GM12872 (cell line): Measurements from ENCODE around the gene UBR4.

Experiments
- TF ChIP-seq, protein P1 (sequence below): IDR thresholded peaks from 3 replicates; pipeline ENCODE4 v1.5.1; 2011; ENCODE audit warnings: low read depth, mild to moderate bottlenecking, low read length, moderate library complexity; ENCODE audit not compliant: insufficient read depth

The UBR4 gene

DNA sequence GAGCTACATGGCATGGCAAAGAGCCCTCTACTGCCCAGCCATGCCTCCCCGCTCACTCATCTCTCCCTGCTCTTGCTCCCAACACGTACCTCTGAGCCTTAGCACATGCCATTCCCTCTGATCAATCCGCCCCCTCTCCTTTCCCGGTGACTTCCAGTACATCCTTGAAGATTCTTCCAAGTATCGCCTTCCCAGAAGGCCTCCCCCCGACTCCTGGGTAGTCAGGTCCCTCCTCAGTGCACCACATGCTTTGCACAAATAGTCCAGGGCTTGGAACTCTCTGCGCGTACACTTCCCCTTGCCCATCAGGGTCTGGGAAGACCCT is 176.6 kb downstream of the UBR4 start:
- TF ChIP-seq, protein P1, sequence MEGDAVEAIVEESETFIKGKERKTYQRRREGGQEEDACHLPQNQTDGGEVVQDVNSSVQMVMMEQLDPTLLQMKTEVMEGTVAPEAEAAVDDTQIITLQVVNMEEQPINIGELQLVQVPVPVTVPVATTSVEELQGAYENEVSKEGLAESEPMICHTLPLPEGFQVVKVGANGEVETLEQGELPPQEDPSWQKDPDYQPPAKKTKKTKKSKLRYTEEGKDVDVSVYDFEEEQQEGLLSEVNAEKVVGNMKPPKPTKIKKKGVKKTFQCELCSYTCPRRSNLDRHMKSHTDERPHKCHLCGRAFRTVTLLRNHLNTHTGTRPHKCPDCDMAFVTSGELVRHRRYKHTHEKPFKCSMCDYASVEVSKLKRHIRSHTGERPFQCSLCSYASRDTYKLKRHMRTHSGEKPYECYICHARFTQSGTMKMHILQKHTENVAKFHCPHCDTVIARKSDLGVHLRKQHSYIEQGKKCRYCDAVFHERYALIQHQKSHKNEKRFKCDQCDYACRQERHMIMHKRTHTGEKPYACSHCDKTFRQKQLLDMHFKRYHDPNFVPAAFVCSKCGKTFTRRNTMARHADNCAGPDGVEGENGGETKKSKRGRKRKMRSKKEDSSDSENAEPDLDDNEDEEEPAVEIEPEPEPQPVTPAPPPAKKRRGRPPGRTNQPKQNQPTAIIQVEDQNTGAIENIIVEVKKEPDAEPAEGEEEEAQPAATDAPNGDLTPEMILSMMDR: no peak

GRCh38 chr1:19032701-19033514 is 177.2 kb downstream of the UBR4 start:
- TF ChIP-seq, protein P1: no peak

DNA sequence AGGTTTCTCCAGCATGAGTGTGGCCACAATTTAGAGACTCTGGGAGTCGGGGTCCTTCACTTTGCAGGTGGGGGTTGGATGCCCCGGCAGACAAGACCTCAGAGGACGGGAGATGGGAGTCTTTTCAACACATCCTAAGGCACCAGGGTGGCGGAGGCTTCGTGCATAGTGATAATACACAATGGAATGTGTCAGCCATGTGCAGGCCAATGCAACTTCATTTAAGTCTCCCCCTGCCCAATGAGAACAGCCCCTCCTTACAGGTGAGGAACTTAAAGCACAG is 177.7 kb downstream of the UBR4 start:
- TF ChIP-seq, protein P1: no peak

DNA sequence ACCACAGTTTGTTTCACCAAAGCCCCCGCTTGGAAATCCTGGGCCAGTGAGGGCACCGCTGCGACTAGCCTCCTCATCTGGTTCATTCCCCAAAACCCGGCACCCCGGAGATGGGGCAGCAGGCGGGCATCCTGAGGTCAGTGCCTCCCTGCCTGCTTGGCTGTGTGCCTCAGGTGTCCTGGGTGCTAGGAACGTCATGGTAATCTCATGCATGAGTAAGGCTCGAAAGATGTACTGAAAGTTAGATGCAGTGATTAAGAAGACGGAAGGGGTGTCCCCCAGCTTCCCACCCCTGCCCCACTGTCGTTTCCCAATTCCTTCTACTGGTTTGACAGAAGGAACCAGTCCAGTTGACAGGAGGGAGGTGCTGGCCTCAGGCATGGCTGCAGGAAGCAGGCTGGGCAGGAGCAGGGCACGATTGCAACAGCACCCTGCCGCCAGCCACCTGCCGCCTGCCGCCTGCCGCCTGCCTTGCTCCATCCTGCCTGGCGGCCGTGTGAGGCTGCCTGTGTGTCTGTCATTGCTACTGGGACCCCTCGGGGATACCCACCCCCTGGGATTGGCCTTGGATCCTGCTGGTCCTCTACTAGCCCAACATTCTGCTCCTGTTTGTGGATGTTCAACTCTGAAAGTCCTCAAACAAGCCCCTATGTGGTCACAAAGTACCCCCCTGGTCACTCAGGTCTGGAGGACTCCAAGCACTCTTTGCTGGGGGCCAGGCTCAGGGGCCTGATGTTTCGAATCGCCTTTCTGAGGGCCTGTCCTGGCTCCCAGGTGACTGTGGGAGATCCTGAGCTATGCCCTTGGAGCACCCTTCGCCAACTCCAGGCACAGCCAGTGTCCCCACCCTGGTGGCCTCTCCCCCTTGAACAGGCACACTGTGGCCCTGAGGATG is 180.6 kb downstream of the UBR4 start:
- TF ChIP-seq, protein P1: no peak

DNA sequence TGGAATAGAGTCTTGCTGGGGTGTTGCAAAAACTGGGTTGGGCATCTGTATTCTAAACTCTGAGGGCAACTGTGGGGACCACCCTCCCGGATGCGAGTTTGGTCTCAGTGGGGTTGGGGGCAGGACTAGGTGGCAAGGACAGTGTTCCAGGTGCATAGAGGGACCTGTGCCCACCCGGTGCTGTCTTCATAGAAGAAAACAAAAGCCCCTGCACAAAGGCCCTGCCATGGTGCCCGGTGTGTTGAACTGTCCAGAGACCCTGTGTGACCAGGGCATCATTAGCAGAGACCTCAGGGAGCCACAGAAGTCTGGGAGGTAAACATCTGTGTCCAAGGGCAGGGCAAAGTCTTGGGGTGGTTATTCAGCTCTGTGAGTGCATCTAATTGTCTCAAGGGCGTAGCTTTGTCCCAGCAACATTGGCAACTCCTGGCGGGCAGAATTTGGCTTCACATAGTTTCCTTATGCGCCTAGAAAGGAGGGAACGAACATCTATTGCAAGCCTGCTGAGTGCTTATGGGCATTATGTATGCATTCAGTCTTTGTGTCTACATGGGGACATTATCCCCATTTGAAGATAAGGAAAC is 181.4 kb downstream of the UBR4 start:
- TF ChIP-seq, protein P1: no peak

GRCh38 chr1:19028110-19028509 is 182.0 kb downstream of the UBR4 start:
- TF ChIP-seq, protein P1: no peak
